ENCODE measurements around the gene PRKCZ.

The PRKCZ gene

DNA sequence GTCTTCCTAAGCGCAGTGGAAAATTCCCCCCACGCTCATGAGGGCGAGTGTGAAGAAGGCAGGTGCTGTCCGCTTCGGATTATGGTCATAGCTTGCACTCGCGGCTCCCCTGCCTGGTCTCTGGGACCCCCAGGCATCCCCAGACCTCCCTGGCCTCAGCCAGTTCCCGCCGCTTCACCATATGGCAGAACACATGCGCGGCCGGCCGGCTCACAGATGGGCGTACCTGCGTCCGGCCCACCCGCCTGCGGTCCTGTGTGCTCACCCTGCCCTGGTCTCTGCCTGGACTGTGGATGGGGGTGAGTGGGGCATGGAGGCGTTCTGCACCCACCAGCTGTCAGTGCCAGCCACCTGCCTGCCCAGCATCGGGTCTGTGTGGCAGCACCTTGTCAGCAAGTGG is 34.1 kb downstream of the PRKCZ start:
- no peak overlapping the region for H3K4me3 ChIP-seq (replicated peaks; ENCODE audit: low read depth, low read length)
- TF ChIP-seq, protein P1, sequence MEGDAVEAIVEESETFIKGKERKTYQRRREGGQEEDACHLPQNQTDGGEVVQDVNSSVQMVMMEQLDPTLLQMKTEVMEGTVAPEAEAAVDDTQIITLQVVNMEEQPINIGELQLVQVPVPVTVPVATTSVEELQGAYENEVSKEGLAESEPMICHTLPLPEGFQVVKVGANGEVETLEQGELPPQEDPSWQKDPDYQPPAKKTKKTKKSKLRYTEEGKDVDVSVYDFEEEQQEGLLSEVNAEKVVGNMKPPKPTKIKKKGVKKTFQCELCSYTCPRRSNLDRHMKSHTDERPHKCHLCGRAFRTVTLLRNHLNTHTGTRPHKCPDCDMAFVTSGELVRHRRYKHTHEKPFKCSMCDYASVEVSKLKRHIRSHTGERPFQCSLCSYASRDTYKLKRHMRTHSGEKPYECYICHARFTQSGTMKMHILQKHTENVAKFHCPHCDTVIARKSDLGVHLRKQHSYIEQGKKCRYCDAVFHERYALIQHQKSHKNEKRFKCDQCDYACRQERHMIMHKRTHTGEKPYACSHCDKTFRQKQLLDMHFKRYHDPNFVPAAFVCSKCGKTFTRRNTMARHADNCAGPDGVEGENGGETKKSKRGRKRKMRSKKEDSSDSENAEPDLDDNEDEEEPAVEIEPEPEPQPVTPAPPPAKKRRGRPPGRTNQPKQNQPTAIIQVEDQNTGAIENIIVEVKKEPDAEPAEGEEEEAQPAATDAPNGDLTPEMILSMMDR (IDR thresholded peaks at IDR 0.05; ENCODE audit: low read length, missing control alignments) = no peak
- DNase-seq (ENCODE audit: low read depth) = no peak

DNA sequence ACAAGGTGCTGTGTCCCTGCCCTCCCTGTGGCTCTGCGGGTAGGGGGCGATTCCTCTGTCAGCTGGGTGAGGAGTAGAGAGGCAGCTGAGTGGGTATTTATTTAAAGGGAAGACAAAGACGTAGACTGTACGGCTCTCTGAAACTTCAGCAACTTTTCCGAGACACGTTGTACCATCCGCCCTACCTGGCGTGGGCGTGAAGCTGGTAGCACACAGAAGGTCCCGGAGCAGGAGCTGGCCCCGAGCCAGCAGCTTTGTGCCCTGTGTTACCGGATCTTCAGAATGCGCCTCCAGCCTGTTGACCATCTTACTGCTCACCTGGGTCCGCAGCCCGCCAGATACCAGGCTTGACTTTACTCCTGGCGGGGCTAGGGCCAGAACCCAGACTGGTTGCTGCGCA is 34.9 kb downstream of the PRKCZ start:
- no peak overlapping the region for H3K4me3 ChIP-seq (replicated peaks; ENCODE audit: low read depth, low read length)
- no peak for DNase-seq (ENCODE audit: low read depth)
- TF ChIP-seq, protein P1 (IDR thresholded peaks at IDR 0.05; ENCODE audit: low read length, missing control alignments) = no peak

DNA sequence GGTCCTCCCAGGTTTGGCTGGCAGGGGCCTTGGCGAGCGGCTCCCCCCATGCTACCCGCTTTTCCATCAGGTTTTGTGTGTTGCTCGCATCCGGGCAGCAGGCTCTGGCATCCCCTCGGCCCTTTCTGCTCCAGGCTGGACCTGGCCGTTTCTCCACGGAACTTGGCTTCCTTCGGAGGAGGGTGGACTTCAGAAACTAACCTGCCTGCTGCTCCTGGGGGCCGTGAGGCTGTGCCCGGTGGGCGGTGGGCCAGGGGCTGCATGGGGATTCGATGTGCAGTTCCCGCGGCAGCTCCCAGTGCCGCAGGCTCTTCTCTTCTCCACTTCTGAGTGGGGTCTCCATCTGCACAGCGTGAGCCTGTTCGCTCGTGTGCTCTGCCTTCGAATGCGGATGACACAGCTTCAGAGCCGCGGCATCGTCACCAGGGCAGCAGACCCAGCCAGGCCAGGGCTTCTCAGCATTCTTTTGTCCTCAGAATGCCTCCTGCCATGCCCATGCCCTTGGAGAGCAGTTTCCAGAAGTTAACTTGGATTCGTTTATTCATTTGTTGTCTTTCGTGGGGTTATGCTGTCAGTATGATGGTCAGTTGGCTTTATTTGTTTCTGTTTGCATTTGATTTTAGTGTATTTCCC is 36.4 kb downstream of the PRKCZ start:
- no peak for DNase-seq (ENCODE audit: low read depth)
- H3K4me3 ChIP-seq (replicated peaks; ENCODE audit: low read depth, low read length) = no peak overlapping the region
- TF ChIP-seq, protein P1 (IDR thresholded peaks at IDR 0.05; ENCODE audit: low read length, missing control alignments) = no peak

DNA sequence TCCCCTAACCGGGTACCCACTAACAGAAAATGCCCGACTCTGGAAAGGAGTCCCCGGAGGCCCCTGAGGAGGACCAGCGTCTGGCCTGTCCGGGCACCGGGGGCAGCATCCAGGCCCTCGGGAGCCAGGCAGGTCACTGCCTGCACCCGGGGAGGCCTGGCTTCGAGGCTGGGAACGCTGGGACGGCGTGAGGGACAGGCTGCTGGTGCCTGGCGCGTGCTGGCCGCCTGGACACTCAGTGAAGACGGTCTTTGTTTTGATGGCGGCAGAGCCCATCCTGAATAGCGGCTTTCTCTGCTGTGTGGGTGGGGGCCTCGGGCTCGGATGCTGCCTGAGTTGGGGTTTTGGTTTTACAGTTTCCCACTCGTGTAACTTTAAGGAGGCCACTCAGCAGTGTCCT is 37.6 kb downstream of the PRKCZ start:
- TF ChIP-seq, protein P1 (IDR thresholded peaks at IDR 0.05; ENCODE audit: low read length, missing control alignments) = no peak
- H3K4me3 ChIP-seq (replicated peaks; ENCODE audit: low read depth, low read length) = no peak overlapping the region
- no peak for DNase-seq (ENCODE audit: low read depth)

- peak; percentile 77 for DNase-seq (ENCODE audit: low read depth)
- H3K4me3 ChIP-seq (replicated peaks; ENCODE audit: low read depth, low read length) = no peak overlapping the region
- TF ChIP-seq, protein P1 (IDR thresholded peaks at IDR 0.05; ENCODE audit: low read length, missing control alignments) = no peak
Measured at GRCh38 chr1:2088458-2088857, 38.2 kb downstream of the PRKCZ start.

DNA sequence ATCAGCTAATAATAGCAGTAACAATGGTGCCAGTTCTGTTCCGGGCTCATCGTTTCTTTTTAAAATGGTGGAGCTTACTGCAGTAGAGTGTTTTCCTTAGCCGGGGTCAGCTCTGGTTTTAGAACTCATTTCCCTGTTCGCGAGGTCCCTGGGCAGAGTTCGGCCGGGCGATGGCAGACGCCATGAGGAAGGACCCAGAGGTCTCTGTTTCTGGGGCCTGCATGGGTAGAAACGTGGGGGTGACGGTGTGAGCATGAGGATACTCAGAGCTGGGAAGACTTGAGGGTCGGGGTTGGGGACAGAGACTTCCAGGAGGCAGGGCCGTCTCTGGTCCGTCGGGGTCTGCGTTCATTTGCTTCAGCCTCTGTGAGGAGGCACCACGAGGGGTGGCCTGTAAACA is 38.8 kb downstream of the PRKCZ start:
- TF ChIP-seq, protein P1 (IDR thresholded peaks at IDR 0.05; ENCODE audit: low read length, missing control alignments) = no peak
- H3K4me3 ChIP-seq (replicated peaks; ENCODE audit: low read depth, low read length) = no peak overlapping the region
- no peak for DNase-seq (ENCODE audit: low read depth)

DNA sequence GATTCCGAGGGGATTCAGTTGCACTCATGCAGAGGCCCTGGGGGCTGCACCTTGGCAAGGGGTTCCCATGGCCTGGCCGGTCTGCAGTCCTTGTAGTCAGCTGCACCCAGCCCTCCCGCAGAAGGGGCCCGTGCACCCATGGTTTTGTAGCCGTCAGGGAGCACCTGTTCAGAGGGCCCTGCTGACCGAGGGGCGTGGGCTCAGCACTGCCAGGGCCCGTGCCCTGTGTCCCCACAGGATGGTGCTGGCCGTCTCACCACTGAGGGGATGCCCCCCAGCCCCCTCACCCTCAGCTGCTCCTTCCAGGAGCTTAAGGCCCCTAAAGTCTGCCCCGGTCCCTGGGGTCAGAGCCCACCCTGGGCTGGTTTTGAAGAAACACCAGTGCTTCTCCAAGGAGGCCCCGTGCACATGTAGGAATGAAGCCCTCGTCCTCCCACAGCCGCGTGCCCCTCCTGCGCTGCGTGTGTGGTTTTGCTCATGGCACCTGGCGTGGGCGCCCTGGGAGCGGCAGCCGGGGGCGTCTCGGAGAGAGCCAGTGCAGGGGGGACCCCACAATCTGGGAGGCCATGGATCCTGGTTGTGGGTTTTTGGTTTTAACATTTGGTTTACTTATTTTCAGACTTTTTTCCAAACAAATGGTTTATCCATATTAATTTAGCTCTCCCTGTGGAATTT is 40.1 kb downstream of the PRKCZ start:
- DNase-seq (ENCODE audit: low read depth) = no peak
- TF ChIP-seq, protein P1 (IDR thresholded peaks at IDR 0.05; ENCODE audit: low read length, missing control alignments) = no peak
- H3K4me3 ChIP-seq (replicated peaks; ENCODE audit: low read depth, low read length) = no peak overlapping the region
